Mesendoderm (in vitro differentiated cells): ENCODE data around the gene TMEM240.
A peak's percentile ranks its signal among the peaks of the same experiment; 100 is the strongest.

Experiments
- DNase-seq: peaks from one replicate; pipeline ENCODE4 v3.0.0; 2013
- H2AK5ac ChIP-seq: 2 replicates; pipeline ENCODE4 v1.6.1; 2013; ENCODE audit warnings: low read length, inconsistent platforms
- H2BK120ac ChIP-seq: 2 replicates; pipeline ENCODE4 v1.6.1; 2013; ENCODE audit warnings: low read depth, mild to moderate bottlenecking, low read length, moderate library complexity, mixed read lengths
- H2BK15ac ChIP-seq: replicated peaks from 2 replicates; pipeline ENCODE4 v1.6.1; 2013; ENCODE audit warnings: low read depth, mild to moderate bottlenecking, moderate library complexity
- H2BK5ac ChIP-seq: 2 replicates; pipeline ENCODE4 v1.6.1; 2013; ENCODE audit warnings: low read length, inconsistent platforms
- H3K18ac ChIP-seq: 2 replicates; pipeline ENCODE4 v1.6.1; 2013; ENCODE audit warnings: mild to moderate bottlenecking, low read length, mixed read lengths
- H3K23ac ChIP-seq: one replicate; pipeline ENCODE4 v1.6.1; 2013; ENCODE audit warnings: low read length
- H3K27ac ChIP-seq: 2 replicates; pipeline ENCODE4 v1.5.1; 2013; ENCODE audit warnings: low read depth, mild to moderate bottlenecking, inconsistent platforms, low read length, moderate library complexity
- H3K27me3 ChIP-seq: 2 replicates; pipeline ENCODE4 v1.6.1; 2013; ENCODE audit warnings: low read length, control low read depth, mild to moderate bottlenecking, inconsistent platforms; ENCODE audit not compliant: insufficient read depth, poor library complexity
- H3K36me3 ChIP-seq: 2 replicates; pipeline ENCODE4 v1.6.1; 2013; ENCODE audit warnings: low read length, inconsistent platforms; ENCODE audit not compliant: control insufficient read depth, insufficient read depth
- H3K4ac ChIP-seq: one replicate; pipeline ENCODE4 v1.6.1; 2013; ENCODE audit warnings: low read depth, mild to moderate bottlenecking, low read length, moderate library complexity
- H3K4me1 ChIP-seq: 2 replicates; pipeline ENCODE4 v1.6.1; 2013; ENCODE audit warnings: low read depth, low read length, inconsistent platforms; ENCODE audit not compliant: control insufficient read depth
- H3K4me2 ChIP-seq: 2 replicates; pipeline ENCODE4 v1.6.1; 2013; ENCODE audit warnings: low read length
- H3K4me3 ChIP-seq: 2 replicates; pipeline ENCODE4 v1.5.1; 2013; ENCODE audit warnings: mild to moderate bottlenecking, low read length
- H3K56ac ChIP-seq: one replicate; pipeline ENCODE4 v1.6.1; 2013; ENCODE audit warnings: low read length
- H3K79me1 ChIP-seq: 2 replicates; pipeline ENCODE4 v1.6.1; 2013; ENCODE audit warnings: low read length, inconsistent platforms
- H3K79me2 ChIP-seq: 2 replicates; pipeline ENCODE4 v1.6.1; 2013; ENCODE audit warnings: mild to moderate bottlenecking, low read length; ENCODE audit not compliant: control insufficient read depth, insufficient read depth
- H3K9ac ChIP-seq: 2 replicates; pipeline ENCODE4 v1.6.1; 2013; ENCODE audit warnings: low read length, inconsistent platforms
- H4K5ac ChIP-seq: one replicate; pipeline ENCODE4 v1.6.1; 2013; ENCODE audit warnings: low read length
- H4K8ac ChIP-seq: one replicate; pipeline ENCODE4 v1.6.1; 2013; ENCODE audit warnings: low read depth, mild to moderate bottlenecking, control low read depth, low read length, moderate library complexity
- WGBS: extraction: QIAGEN DNeasy Blood & Tissue Kit; methylation state at CpG from one replicate; pipeline ENCODE4 v1.1.7; 2013; ENCODE audit warnings: low lambda C conversion rate, missing lambda C conversion rate; ENCODE audit not compliant: insufficient coverage; ENCODE audit errors: extremely low coverage; 5-methylcytosine and 5-hydroxymethylcytosine counted together

Gene TMEM240

DNA sequence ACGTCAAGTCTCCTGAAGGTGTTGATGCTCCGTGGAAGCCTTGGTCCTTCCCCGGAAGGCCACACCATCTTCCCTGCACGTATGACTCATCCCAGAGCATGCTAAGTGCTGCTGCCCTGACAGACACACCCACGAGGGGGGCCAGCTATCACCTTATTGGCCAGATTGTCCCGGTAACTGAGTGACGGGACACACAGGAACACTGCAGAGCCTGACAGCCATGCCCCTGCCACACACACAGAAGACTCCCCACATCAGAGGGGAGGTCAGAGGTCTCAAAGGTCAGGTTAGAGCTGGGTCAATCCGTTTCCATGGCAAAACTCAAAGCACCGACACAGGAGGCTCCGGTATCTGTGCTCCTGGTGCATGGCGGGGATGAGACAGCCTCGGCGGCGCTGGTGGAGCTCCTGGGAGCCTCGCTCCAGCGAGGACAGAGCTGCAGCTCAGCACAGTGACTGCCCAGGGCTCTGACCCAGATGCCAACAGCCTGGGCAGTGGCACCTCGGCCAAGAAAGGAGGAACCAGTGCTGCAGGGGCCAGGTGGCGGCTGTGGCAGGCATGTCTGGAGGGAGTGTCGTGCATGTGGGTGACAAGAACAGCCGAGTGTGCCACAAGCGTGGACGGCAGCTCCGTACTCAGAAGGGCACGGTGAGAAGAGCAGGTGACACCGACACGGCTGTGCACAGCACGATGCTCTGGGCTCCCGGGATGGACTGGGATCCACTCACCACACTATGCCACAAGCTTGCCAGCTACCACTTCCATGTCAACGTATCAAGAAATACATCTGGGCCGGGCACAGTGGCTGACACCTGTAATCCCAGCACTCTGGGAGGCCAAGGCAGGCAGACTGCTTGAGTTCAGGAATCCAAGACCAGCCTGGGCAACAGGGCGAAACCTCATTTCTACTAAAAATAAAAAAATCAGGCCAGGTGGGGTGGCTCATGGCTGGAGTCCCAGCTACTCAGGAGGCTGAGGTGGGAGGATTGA, 14.8 kb upstream of the TMEM240 start:
- Histone ChIP-seq H2BK5ac (no peak overlapping the region), H4K5ac (no peak overlapping the region), H3K4me2 (no peak overlapping the region), H3K36me3 (no peaks in the 10 kb centered on the region), H3K27ac (no peak overlapping the region), H3K9ac (no peak overlapping the region), H3K79me1 (peaks cover 13% of the 10 kb centered on the region), H3K27me3 (no peaks in the 10 kb centered on the region), H2AK5ac (no peak overlapping the region), H3K56ac (no peak overlapping the region), H3K4me1 (no peaks in the 10 kb centered on the region), H3K4me3 (no peak overlapping the region), H2BK15ac (no peak overlapping the region), H3K79me2 (peaks cover 4% of the 10 kb centered on the region), H2BK120ac (no peak overlapping the region), H3K23ac (no peak overlapping the region), H4K8ac (no peak overlapping the region), H3K4ac (no peak overlapping the region), H3K18ac (no peak overlapping the region)
- peak; percentile 54 for DNase-seq
- no CpG with 5 or more reads among the region's 31 CpGs for WGBS

GRCh38 chr1:1554550-1554925, 14.1 kb upstream of the TMEM240 start:
- Histone ChIP-seq H2AK5ac (no peak overlapping the region), H3K18ac (no peak overlapping the region), H3K23ac (no peak overlapping the region), H2BK15ac (no peak overlapping the region), H3K4me3 (no peak overlapping the region), H4K5ac (no peak overlapping the region), H3K9ac (no peak overlapping the region), H3K36me3 (no peaks in the 10 kb centered on the region), H3K79me2 (peaks cover 4% of the 10 kb centered on the region), H3K27me3 (no peaks in the 10 kb centered on the region), H3K56ac (no peak overlapping the region), H2BK120ac (no peak overlapping the region), H4K8ac (no peak overlapping the region), H3K27ac (no peak overlapping the region), H3K4me1 (no peaks in the 10 kb centered on the region), H2BK5ac (no peak overlapping the region), H3K79me1 (peaks cover 13% of the 10 kb centered on the region), H3K4ac (no peak overlapping the region), H3K4me2 (no peak overlapping the region)
- no peak for DNase-seq
- no CpG with 5 or more reads among the region's 13 CpGs for WGBS

DNA sequence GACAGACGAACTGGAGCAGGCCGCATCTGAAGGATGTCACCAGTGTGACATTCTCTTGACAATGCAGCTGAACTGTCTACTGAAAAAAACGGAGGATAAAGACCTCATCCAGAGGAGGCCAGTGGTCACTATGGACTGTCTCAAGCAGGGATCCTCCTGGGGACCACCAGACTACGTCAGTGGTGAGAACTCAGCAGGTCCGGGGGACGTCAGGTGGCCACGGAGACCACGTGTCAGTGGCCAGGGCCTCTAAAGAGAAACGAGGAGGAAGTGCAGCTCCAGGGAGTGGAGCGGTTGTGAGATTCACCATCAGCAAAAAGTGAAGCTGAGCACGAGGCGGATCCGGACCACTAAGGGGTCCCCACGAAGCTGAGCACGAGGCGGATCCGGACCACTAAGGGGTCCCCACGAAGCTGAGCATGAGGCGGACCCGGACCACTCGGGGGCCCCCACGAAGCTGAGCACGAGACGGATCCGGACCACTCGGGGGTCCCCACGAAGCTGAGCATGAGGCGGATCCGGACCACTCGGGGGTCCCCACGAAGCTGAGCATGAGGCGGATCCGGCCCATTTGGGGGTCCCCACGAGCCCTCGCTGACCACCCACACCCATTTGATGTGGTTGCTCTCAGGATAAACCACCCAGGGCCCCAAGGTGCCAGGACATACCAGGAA, 13.5 kb upstream of the TMEM240 start:
- Histone ChIP-seq H3K79me1 (peaks cover 13% of the 10 kb centered on the region), H3K79me2 (peaks cover 4% of the 10 kb centered on the region), H4K8ac (no peak overlapping the region), H2AK5ac (no peak overlapping the region), H3K27me3 (no peaks in the 10 kb centered on the region), H3K18ac (no peak overlapping the region), H3K27ac (no peak overlapping the region), H3K4me1 (no peaks in the 10 kb centered on the region), H3K23ac (no peak overlapping the region), H3K4ac (no peak overlapping the region), H3K9ac (no peak overlapping the region), H3K56ac (no peak overlapping the region), H2BK15ac (no peak overlapping the region), H3K4me2 (no peak overlapping the region), H3K4me3 (no peak overlapping the region), H2BK120ac (no peak overlapping the region), H4K5ac (no peak overlapping the region), H3K36me3 (no peaks in the 10 kb centered on the region), H2BK5ac (no peak overlapping the region)
- DNase-seq: no peak
- WGBS: no CpG with 5 or more reads among the region's 35 CpGs

GRCh38 chr1:1552263-1552639, 11.8 kb upstream of the TMEM240 start:
- Histone ChIP-seq H3K4me1 (no peaks in the 10 kb centered on the region), H2AK5ac (no peak overlapping the region), H3K79me1 (peaks cover 13% of the 10 kb centered on the region), H3K27ac (no peak overlapping the region), H3K36me3 (no peaks in the 10 kb centered on the region), H2BK120ac (no peak overlapping the region), H3K79me2 (peaks cover 4% of the 10 kb centered on the region), H3K4me3 (no peak overlapping the region), H3K56ac (no peak overlapping the region), H2BK5ac (no peak overlapping the region), H3K23ac (no peak overlapping the region), H2BK15ac (no peak overlapping the region), H4K8ac (no peak overlapping the region), H4K5ac (no peak overlapping the region), H3K4ac (no peak overlapping the region), H3K18ac (no peak overlapping the region), H3K27me3 (no peaks in the 10 kb centered on the region), H3K4me2 (no peak overlapping the region), H3K9ac (no peak overlapping the region)
- DNase-seq: no peak
- WGBS: no CpG with 5 or more reads among the region's 10 CpGs

- no CpG with 5 or more reads among the region's 33 CpGs for WGBS
- Histone ChIP-seq H2BK15ac (no peak overlapping the region), H3K4me3 (no peak overlapping the region), H3K36me3 (no peaks in the 10 kb centered on the region), H3K27me3 (no peaks in the 10 kb centered on the region), H3K23ac (no peak overlapping the region), H3K9ac (no peak overlapping the region), H4K8ac (no peak overlapping the region), H2AK5ac (no peak overlapping the region), H3K4me2 (no peak overlapping the region), H3K56ac (no peak overlapping the region), H3K4me1 (no peaks in the 10 kb centered on the region), H2BK120ac (no peak overlapping the region), H2BK5ac (no peak overlapping the region), H3K18ac (no peak overlapping the region), H3K27ac (no peak overlapping the region), H3K79me2 (peaks cover 4% of the 10 kb centered on the region), H3K79me1 (peaks cover 13% of the 10 kb centered on the region), H3K4ac (no peak overlapping the region), H4K5ac (no peak overlapping the region)
- DNase-seq: no peak
Observed at GRCh38 chr1:1551524-1552262, 11.3 kb upstream of the TMEM240 start.
